Posterior cingulate gyrus (tissue), 11 donors: ENCODE results near the gene ADAM10.

Experiments used
- DNase-seq, 10 donors: peaks; one replicate each; pipeline versions ENCODE4 v3.0.0 to v3.0.0-alpha.2; 2020 to 2021; ENCODE audit warnings: mixed read lengths in 3 of 10
- intact Hi-C: fragments of 100-400 bp; cut with DNase I; formaldehyde crosslinking; loops from one replicate; pipeline ENCODE4 v1.15.1; 2023

ADAM10 gene

GRCh38 chr15:58588096-58588495 is 161.4 kb downstream of the ADAM10 start:
- intact Hi-C loops, result no loop called here
- no peak for DNase-seq

DNA sequence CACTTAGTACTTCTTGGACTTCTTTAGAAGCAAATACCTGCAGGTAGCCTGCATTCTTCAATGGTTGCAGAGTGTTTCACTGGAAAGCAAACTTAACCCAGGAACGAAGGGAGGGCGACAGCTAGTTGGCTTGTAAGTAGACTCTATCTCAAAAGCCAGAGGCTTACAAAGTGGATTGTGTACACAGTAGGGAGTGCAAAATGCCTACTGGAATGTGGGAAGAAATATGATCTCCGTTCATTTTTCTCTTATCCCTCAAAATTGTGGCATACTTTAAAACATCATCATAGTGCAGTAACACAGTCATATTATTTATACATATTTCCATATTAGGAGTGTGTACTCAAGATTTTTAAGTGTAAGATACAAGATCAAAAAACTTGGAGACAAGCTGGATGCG is 162.0 kb downstream of the ADAM10 start:
- intact Hi-C loops, result no loop called here
- DNase-seq, result no peak

- intact Hi-C loops, result no loop called here
- DNase-seq, result no peak
Measured at GRCh38 chr15:58585693-58586443, 163.6 kb downstream of the ADAM10 start.

DNA sequence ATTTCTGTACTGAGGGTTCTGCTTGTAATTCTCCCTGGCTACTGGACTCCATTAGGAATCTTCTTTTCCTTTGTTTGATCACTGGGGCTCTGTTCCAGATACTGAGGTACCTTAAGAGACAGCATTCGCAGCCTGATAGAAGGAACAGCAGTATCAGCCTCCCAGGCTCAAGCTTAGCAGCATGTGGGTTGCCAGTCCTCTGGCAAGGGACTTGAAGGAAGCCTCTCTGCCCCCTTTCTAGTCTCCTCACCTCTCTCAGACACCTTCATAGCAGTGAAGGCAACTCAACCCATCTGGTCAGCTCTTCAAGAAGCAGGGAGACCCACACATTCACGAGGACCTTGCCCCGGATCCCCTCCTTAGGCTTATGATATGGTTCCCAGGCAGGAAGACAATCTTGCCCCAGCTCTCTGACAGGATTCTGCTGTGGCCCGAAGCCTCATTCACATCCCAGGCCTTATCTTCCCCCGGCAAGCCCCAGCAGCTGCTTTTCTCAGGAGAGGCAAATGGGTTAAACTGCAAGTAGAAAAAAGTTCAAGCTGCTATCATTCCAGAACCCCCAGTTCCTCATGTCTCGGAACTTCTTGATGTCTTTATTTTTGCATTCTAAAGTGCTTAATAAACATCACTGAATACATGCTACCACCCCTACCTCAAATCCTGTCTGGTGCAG is 164.6 kb downstream of the ADAM10 start:
- intact Hi-C loops, result no loop called here
- no peak for DNase-seq

GRCh38 chr15:58583171-58583908 is 166.2 kb downstream of the ADAM10 start:
- no peak for DNase-seq
- intact Hi-C loops, result no loop called here

GRCh38 chr15:58582160-58582559 is 167.3 kb downstream of the ADAM10 start:
- no peak for DNase-seq

GRCh38 chr15:58576657-58577056 is 172.8 kb downstream of the ADAM10 start:
- DNase-seq, result no peak
- intact Hi-C loops, result no loop called here

More at GRCh38 chr15:58582160-58582559, 167.3 kb downstream of the ADAM10 start:
- intact Hi-C loops, result no loop called here

DNA sequence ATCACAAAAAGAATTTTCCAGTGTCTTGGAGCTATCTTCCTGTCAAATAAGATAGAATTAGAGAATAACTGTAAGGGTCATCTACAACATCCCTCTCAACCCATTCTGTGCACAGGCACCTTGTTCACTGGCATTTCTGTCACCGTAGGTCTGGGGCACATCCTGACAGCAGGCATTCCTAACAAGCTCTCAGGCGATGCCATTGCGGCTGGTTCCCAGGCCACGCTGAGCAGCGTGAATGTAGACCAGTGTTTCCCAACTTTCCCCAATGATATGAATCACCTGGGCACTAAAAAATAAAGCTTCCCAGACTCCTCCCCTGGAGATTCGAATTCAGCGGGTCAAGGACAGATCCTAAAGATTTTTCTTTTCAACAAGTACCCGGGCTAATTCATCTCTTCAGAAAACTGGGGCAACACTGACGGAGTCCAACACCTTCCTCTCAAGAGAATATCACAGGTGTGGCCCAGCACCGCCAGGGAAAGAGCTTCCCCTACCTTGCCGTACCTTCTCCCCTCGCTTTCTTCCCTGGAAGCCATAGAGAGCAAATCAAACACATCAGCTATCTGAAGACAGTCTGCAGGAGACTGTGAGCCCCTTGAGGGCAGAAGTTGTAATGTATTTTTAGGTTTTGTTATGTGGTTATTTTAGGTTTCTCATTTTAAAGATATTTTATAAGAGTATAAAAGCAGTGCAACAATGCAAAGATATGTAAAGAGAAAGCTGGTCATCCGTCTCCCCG is 174.3 kb downstream of the ADAM10 start:
- intact Hi-C loops, result no loop called here

GRCh38 chr15:58574631-58575030 is 174.9 kb downstream of the ADAM10 start:
- intact Hi-C loops, result no loop called here
- DNase-seq, result no peak

More for the DNA sequence above, 174.3 kb downstream of the ADAM10 start:
- no peak for DNase-seq

DNA sequence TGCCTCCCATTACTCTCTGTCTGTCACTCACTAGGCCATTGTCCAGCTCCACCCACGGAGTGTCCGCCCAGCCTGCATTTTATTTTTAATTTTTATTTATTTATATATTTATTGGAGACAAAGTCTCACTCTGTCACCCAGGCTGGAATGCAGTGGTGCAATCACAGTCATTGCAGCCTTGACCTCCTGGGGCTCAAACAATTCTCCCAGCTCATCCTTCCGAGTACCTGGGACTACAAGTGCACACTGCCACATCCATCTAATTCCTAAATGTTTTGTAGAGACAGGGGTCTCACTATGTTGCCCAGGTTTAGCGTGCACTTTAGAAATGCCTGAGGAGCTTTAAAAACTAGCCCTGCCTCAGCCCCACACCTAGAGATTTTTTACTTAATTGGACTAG is 176.2 kb downstream of the ADAM10 start:
- intact Hi-C loops, result no loop called here
- DNase-seq, result no peak

DNA sequence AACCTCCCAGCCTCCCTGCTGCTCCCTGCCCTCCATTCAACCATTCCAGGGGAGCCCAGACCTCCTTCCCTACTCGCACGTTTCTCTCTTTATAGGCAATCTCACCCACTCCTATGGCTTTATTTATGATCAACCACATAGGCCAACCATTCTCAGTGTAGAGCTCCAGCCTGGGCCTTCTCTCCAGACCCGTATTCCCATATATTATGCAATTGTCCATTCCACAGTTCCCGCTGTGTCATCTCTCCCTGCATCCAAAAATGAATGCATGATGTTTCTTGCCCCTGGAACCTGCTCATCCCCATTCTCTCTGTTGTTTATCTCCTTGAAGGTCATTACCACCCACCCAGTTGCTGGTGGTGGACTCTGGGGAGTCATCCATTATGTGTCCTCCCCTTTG is 177.0 kb downstream of the ADAM10 start:
- no peak for DNase-seq
- intact Hi-C loops, result no loop called here

DNA sequence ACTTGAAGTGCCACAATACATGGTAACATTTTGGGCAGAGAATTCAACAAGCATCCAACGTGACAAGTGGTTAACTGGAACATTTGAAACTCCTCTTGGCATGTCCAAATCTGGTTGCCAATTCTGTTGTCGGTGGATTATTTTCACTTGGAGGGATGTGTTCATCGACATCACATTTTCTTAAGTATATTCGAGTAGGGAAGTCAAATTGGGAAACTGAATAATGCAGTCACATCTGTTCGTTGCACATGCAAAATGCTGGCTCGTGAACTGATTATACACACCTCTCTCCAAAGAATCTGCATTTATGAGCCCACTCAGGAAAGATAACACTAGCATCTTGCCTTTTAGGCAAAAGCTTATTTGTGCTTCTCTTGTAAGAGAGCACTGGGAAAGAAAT is 178.0 kb downstream of the ADAM10 start:
- intact Hi-C loops, result no loop called here
- no peak for DNase-seq

- intact Hi-C loops, result no loop called here
- DNase-seq, result no peak
Measured at GRCh38 chr15:58569455-58569854, 180.1 kb downstream of the ADAM10 start.

DNA sequence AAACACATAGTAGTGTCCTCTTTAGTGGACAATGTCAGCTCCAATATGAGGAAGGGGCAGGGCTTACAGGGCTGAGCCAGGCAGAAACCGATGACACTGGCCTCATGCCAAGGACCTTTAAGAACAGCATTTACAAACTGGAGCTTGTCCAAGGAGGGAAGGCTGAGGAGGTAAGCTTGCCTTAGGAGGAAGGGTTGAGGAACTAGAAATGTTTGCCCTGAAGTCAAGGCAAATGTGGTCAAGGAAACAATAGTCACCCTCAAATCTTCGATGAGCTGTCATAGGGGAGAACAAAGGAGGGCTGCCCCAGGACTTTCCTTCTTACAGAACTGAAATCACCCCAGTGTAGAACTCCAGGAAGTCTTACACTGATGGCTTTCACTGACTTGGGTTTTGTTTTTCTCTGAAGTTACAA is 181.3 kb downstream of the ADAM10 start:
- no peak for DNase-seq
- intact Hi-C loops, result no loop called here

GRCh38 chr15:58566029-58566428 is 183.5 kb downstream of the ADAM10 start:
- intact Hi-C loops, result no loop called here
- DNase-seq, result no peak

DNA sequence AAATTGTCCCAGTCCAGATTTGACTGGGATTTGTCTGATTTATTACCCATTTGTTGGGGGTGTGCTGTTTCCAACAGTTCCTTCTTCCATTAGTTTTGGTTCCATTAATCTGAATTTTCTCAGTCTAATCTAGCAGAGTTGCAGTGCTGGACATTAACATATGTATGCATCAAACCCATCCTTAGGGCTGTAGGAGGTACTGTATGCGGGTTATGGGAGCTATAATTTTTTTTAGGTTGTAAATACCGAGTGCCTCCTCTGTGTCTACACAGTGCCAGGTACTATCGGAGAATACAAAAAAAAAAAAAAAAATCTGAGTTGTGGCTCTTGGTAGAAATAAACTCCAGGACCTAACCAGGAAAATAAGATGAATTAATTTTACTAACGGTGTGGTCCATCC is 183.9 kb downstream of the ADAM10 start:
- no peak for DNase-seq
- intact Hi-C loops, result no loop called here

GRCh38 chr15:58564981-58565380 is 184.5 kb downstream of the ADAM10 start:
- intact Hi-C loops, result no loop called here
- no peak for DNase-seq

- intact Hi-C loops, result no loop called here
- no peak for DNase-seq
Measured at GRCh38 chr15:58562135-58562534, 187.4 kb downstream of the ADAM10 start.

DNA sequence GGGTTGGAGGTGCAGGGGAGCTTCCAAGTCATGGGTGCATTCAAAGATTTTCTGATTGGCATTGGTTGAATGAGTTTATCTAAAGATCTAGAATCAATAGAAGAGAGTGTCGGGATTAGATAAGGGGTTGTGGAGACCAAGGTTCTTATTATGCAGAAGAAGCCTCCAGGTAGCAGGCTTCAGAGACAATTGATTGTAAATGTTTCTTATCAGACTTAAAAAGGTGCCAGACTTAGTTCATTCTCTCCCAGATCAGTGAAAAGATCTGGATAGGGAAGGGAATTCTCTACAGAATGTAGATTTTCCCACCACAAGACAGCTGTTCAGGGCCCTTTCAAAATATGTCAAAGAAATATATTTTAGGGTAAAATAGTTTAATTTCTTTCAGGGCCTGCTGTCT is 188.2 kb downstream of the ADAM10 start:
- no peak for DNase-seq

DNA sequence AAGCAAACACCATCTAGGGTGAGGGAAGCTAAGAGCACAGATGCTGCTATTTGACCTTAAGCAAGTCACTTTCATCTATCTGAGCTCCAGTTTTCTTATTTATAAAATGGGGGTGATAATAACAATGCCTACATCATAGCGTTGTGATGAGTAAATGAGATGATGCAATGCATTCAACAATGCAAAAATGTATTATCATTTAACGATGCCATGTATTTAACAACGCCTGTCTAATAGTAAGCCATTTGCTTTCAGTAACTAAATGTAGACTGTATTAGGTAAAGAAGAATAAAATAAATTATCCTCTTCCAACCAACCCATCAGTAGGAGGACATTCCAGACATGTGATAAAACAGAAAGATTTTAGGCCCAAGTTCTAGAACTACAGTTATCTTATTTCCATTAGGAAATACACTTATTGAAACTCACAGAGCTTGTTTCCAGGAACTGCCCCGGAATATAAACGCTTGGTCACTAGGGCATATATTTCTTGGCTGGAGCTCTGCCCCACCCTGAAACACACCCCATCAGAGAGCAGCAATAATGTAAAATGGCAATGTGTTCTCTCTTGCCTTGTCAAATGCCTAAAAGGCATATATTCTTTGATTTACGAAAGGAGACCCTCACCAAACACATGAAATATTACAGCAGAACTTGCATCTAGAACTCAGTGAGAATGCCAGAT is 189.5 kb downstream of the ADAM10 start:
- no peak for DNase-seq

More for the DNA sequence above, 188.2 kb downstream of the ADAM10 start:
- intact Hi-C loops, result no loop called here

More for the DNA sequence above, 189.5 kb downstream of the ADAM10 start:
- intact Hi-C loops, result no loop called here
